HG03060 (cell line): Measurements from ENCODE around the gene FANCG.

Experiments
- ATAC-seq: cut with Tn5 transposase; IDR thresholded peaks from one replicate; pipeline ENCODE4 v1.9.1; 2021; ENCODE audit warnings: low read depth, moderate number of reproducible peaks; ENCODE audit not compliant: unreplicated experiment

FANCG gene

DNA sequence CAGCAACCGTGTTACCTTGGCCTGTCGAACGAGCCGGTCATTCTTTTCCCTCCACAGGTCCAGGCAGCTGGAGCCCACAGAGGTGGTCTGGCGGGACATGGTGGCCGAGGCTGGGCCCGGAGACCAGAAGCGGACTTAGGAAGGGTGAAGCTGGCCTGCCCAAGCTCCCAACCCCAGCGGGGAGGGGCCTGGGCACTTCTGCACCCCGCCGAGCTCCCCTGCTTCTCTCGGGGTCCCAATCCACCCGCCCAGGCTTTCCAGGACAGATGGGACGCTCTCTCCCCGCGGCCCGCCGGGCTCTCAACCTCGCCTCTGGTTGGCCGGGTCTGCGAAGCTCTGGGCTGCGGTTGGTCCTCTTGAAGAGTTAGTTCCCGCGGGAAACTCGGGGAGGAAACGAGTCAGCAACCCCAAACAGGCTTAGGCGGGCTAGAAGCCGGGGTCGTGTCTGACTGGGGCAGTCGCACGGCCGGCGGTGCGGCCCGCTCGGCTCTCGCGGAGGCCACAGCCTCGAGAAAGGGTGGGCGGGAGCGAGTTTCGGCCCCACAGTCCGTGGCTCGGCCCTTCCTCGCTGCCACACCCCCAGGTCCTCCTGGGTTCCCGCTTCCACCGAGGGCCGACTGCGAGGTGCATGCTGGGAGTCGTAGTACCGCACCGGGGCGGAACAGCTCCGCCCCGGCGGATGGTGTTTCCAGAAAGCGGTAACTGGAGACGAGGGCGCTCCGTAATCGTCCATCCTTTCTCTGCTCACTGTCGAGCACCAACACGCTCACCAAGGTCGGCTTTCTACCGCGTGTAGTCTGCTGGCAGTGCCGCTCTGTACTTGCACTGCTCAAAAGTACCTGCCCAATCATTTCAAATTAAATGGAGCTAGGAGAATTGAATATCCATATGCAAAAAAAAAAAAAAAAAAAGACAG lies at the start of gene FANCG:
Gene FANCG (minus strand): TSS at position 517 of the 916 bp plus-strand sequence. CDS start 418 bp downstream, at position 99.
- ATAC-seq = peak; percentile 71

GRCh38 chr9:35116898-35117551 lies 37.3 kb upstream of the FANCG start:
- no peak for ATAC-seq

DNA sequence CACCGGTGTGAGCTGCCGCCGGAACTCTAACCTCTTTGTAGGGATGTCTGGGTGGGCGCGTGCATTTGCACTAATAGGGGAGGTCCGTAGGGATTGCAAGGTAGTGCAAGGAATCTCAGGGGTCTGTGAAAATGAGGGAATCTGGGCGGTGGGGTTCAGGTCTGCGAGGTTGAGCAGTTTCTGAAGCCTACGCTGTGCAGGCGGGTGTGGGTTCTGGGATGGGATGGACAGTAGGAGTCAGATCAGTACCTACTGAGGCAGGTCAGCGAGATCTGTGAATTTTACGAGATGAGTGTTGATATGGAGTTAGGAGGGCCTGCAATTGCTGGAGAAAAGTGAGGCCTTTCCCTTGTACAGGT lies 36.8 kb upstream of the FANCG start:
- ATAC-seq = no peak

- ATAC-seq = peak; percentile 31
Measured at GRCh38 chr9:35115680-35116538, 36.2 kb upstream of the FANCG start, which contains the start of gene ATOSB. TSS of gene ATOSB (minus strand) at chr9:35115862. CDS start at chr9:35108274, 7,588 bp downstream.

DNA sequence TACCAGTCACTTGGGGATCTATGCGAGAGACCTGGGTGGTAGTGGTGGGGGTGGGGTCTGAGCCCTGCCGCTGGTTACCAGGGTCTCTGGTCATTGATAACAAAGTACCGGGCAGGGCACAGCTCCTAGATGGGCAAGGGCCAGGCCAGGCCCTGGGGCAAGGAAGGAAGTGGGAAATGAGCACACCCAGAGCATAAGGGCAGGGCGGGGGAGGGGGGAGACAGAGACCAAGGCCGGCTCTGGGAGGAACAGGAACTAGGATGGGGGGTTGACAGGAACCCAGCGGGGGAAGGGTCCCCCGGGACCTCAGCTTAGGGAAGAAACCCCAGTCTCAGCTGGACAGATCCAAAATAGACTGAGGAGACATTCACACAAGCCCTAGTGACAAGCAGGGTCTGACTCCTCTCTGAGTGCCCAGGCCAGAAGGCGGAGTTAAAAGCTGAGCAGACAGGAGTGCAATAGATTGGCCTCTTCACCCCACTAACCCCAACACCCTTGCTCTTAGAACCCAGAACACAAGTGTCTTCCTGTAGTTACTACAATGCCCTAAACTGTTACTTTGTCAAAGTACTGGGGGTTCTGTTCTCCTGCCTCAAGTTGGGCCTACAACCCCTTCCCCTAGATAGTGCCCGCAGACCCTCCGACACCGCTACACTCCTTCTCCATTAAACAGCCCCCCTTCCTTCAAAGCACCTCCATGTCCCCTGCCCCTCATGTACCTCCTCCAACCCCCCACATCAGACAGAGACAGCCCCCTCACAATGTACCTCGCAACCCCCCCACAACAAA lies 35.3 kb upstream of the FANCG start:
- no peak for ATAC-seq

- no peak for ATAC-seq
Measured at GRCh38 chr9:35114113-35114839, 34.5 kb upstream of the FANCG start.

DNA sequence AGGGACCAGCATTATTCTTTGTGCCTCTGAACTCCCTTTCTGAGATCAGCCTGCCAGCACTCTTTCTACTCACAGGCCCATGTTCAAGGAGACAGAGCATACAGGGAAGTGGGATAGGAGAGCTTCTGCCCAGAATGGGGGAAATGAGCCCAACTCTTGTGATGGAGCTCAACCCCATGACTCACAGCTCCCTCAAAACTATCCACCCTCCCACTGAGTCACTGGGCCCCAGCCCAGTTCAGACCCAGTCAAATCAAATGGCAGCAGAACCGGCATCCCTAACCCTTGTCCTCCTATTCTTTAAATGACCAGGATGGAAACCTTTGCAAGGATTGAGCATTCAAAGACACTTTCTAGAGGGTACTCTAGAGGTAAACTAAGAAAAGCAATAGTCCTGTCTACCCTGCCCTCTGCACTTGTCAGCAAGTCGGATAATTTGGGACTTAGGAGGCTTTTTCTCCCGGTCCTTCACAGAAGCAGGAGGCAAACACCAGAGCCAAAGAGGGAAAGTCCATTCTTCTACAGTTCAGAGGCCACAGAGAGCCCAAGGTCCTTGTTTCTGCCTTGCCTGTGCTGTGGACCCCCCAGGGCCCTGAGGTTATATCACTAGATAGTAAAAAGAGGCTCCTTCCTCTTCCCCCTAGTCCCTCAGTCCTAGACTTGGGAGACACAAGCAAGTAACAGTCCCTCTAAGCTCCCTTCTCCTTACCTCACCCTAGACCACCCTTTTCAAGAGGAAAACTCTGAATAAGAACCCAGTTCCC lies 32.7 kb upstream of the FANCG start:
- no peak for ATAC-seq

DNA sequence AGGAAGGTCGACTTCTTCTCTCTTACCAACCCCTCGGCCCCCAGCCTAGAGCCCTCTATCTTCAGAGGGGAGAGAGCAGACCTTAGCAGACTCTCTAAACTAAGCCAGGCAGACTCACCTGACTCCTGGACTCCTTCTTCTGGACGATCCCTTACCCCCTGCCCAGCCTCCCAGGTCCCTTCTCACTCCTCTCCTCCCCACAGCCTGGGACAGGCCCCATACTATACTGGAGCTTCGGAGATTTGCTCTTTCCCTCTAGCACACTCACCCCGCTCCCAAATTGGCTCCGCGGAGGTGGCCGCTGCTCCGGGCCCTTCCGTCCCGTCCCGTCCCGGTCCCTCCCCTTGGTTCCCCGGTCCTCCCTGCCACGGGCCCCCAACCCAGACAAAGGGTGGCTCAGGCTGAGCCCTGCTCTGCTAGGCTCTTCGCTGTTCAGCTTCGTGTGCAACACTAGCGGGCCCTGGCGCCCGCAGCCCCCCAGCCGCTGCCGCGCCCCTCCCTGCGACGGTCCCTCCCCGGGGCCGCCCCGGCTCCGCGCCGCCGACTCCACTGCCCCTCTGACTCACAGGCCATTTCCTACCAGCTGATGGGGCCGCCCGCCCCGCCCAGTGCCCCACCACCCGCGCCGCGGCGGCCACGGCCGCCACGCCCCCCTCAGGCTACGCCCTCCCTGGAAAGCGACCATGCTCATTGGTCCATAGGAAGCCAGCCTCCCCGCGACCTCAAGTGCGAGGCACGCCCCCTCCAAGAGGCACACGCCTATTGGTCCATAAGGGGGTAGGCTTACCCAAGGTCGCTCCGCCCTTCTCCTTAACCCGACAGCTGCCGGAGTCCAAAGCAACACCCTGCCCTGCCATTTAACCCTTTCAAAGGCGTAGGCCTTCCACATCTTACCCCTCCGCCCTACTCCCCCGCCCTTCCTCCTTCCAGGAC lies 31.5 kb upstream of the FANCG start:
- peak; percentile 63 for ATAC-seq

- no peak for ATAC-seq
Measured at GRCh38 chr9:35110327-35110761, 30.6 kb upstream of the FANCG start.

- no peak for ATAC-seq
Measured at GRCh38 chr9:35108946-35109575, 29.3 kb upstream of the FANCG start.

- no peak for ATAC-seq
Measured at GRCh38 chr9:35108461-35108860, 28.7 kb upstream of the FANCG start.

DNA sequence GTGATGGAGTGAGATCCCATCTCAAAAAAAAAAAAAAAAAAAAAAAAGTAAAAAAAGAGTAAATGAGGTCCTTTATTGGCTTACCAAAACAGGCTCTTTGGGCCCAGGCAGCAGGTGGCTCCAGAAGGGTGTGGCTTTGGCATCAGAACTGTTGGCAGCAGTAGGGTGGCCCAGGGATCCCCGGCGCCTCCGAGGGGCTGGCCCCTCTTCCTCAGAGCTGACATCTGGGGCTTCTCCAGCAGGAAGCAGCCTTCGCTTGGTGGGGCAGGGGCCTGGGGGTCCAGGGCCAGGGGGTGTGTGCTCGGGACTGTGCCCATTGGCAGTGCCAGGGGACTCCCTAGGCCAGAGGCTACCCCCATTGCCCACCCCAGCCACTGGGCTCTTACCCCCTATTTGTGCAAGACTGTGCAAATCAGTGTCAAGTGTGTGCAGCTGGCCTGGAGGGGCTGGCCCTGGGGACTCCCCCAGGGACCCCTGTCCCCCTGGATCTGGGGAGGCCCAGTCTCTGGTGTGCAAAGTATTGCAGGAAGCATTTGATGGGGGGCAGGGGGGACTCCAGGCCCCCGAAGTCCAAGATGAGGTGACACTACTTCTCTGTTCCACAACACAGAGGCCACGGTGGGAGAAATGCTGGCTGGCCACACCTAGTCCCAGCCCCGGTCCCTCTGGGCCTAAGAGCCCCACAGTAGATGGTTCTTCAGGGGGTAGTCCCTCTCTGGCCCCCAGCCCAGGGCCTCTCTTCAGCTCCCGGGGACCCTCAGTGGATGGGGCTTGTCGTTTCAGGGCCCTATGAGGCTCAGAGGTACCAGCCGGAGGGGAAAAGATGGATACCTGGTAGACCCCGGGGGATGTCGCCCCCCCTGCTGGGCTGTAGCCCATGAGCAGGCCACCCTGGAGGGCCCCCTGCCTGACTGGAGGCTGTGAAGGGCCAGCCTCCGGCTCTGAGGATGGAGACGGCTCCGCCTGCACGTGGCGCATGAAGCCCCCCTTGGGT lies 27.9 kb upstream of the FANCG start:
- ATAC-seq = no peak

DNA sequence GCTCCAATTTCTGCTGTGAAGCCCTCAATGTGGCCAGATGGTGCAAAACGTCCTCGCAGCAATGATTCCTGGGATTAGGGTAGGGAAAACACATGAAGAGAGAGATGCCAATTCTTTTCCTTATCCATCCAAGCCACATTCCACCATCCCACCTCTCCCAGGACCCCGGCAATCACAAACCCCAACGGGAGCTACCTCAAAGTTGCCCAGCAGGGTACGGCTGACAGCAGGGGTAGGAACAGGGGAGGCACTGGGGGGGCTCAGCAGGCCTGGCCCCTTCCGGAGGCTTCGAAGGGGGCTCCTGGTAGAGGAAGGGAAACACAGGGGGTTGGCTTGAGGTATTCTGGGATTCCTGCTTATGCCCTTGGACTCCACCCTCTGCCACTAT lies 26.6 kb upstream of the FANCG start:
- no peak for ATAC-seq

GRCh38 chr9:35105571-35106342 lies 26.0 kb upstream of the FANCG start:
- no peak for ATAC-seq

GRCh38 chr9:35105126-35105525 lies 25.4 kb upstream of the FANCG start:
- ATAC-seq = no peak
